Karpas-422 (cell line): ENCODE measurements around the gene HACD4. TPM values are rescaled to one million over a fixed set of nuclear protein-coding genes. Genes with fewer than 3 reads are reported as not detected.
"Not testable (repeated sequence)": the region's sequence is repeated elsewhere in the genome, so short reads cannot be mapped to it uniquely, and the experiment has no call there.

Experiments
- DNase-seq: peaks from one replicate; pipeline ENCODE4 v3.0.0-alpha.2; 2015
- H2AFZ ChIP-seq: fragments of 200-600 bp; sonication (generic); 2 replicates; pipeline ENCODE4 v1.6.1; 2014; ENCODE audit warnings: antibody characterized with exemption, low read length, mixed read lengths
- H3K27ac ChIP-seq: fragments of 200-600 bp; sonication (generic); 2 replicates; pipeline ENCODE4 v1.5.1; 2014; ENCODE audit warnings: mild to moderate bottlenecking, low read length, moderate library complexity
- H3K27me3 ChIP-seq: fragments of 200-600 bp; sonication (generic); 2 replicates; pipeline ENCODE4 v1.6.1; 2014; ENCODE audit warnings: low read length, mixed read lengths
- H3K36me3 ChIP-seq: fragments of 200-600 bp; sonication (generic); 2 replicates; pipeline ENCODE4 v1.6.1; 2014; ENCODE audit warnings: low read length, mixed read lengths; ENCODE audit not compliant: insufficient read depth
- H3K4me1 ChIP-seq: fragments of 200-600 bp; sonication (generic); 2 replicates; pipeline ENCODE4 v1.6.1; 2014; ENCODE audit warnings: mild to moderate bottlenecking, low read length, mixed read lengths
- H3K4me2 ChIP-seq: fragments of 200-600 bp; sonication (generic); 2 replicates; pipeline ENCODE4 v1.6.1; 2014; ENCODE audit warnings: low read length, low read depth, mild to moderate bottlenecking; ENCODE audit not compliant: poor library complexity, severe bottlenecking
- H3K4me3 ChIP-seq: fragments of 200-600 bp; sonication (generic); 2 replicates; pipeline ENCODE4 v1.5.1; 2014; ENCODE audit warnings: mild to moderate bottlenecking, antibody characterized with exemption, low read length, mixed read lengths
- H3K79me2 ChIP-seq: fragments of 200-600 bp; sonication (generic); 2 replicates; pipeline ENCODE4 v1.6.1; 2014; ENCODE audit warnings: mild to moderate bottlenecking, low read length, mixed read lengths
- H3K9ac ChIP-seq: fragments of 200-600 bp; sonication (generic); 2 replicates; pipeline ENCODE4 v1.6.0; 2014; ENCODE audit warnings: low read length
- H3K9me2 ChIP-seq: fragments of 200-600 bp; sonication (generic), shearing (Covaris generic); replicated peaks from 2 replicates; pipeline ENCODE4 v1.6.0; 2014; ENCODE audit warnings: mild to moderate bottlenecking, low read length, moderate library complexity; ENCODE audit not compliant: insufficient read depth
- H3K9me3 ChIP-seq: fragments of 300-700, 200-600 bp; sonication (generic); 2 replicates; pipeline ENCODE4 v1.6.1; 2014; ENCODE audit warnings: low read length, mixed read lengths
- H4K20me1 ChIP-seq: fragments of 200-600 bp; sonication (generic); 2 replicates; pipeline ENCODE4 v1.6.1; 2014; ENCODE audit warnings: mild to moderate bottlenecking, antibody characterized with exemption, low read length, low read depth; ENCODE audit not compliant: insufficient read depth
- total RNA-seq: library from RNA; depleted of rRNA; stranded (reverse); fragments of >200 nt; shearing (Covaris generic); gene quantifications from 2 replicates; pipeline ENCODE4 v1.2.3, GENCODE V29; 2014; ENCODE audit warnings: low replicate concordance; rRNA removed

The HACD4 gene
- total RNA-seq, 1 experiment from 2014 or later, result 2.9 TPM

GRCh38 chr9:20978249-20978648 lies 53.2 kb downstream of the HACD4 start:
- no peaks in the 10 kb centered on the region for H4K20me1 ChIP-seq
- H3K4me3 ChIP-seq, result no peak overlapping the region
- H3K27ac ChIP-seq, result no peak overlapping the region
- peaks cover 40% of the 10 kb centered on the region for H3K4me1 ChIP-seq
- no peak overlapping the region for H3K9ac ChIP-seq
- DNase-seq, result no peak
- no peaks in the 10 kb centered on the region for H3K9me3 ChIP-seq
- no peaks in the 10 kb centered on the region for H3K79me2 ChIP-seq
- H2AFZ ChIP-seq, result no peak overlapping the region
- no peaks in the 10 kb centered on the region for H3K36me3 ChIP-seq
- H3K4me2 ChIP-seq, result no peak overlapping the region
- H3K9me2 ChIP-seq, result no peaks in the 10 kb centered on the region
- H3K27me3 ChIP-seq, result no peaks in the 10 kb centered on the region

- H3K9me3 ChIP-seq, H3K9me2 ChIP-seq, H3K4me2 ChIP-seq, H3K9ac ChIP-seq, H3K4me3 ChIP-seq, H2AFZ ChIP-seq, H3K27me3 ChIP-seq, H3K79me2 ChIP-seq, H3K36me3 ChIP-seq, H4K20me1 ChIP-seq: not testable (repeated sequence)
- peak; percentile 60 for DNase-seq
- H3K27ac ChIP-seq, result peak overlapping the region; percentile 92
- H3K4me1 ChIP-seq, result peaks cover 34% of the 10 kb centered on the region
These were observed 57.1 kb downstream of the HACD4 start for GRCh38 chr9:20974191-20974938.

- peak; percentile 70 for DNase-seq
- H3K9me3 ChIP-seq, H3K4me3 ChIP-seq, H3K4me2 ChIP-seq, H3K79me2 ChIP-seq, H3K27me3 ChIP-seq, H4K20me1 ChIP-seq, H3K9ac ChIP-seq, H3K9me2 ChIP-seq, H2AFZ ChIP-seq, H3K36me3 ChIP-seq: not testable (repeated sequence)
- Histone ChIP-seq H3K27ac (peak overlapping the region; percentile 92), H3K4me1 (peaks cover 34% of the 10 kb centered on the region)
These were observed 58.0 kb downstream of the HACD4 start for GRCh38 chr9:20973246-20973947.

GRCh38 chr9:20972684-20973083 lies 58.8 kb downstream of the HACD4 start:
- Histone ChIP-seq H2AFZ (no peak overlapping the region), H3K27me3 (no peaks in the 10 kb centered on the region), H3K9ac (no peak overlapping the region), H3K9me2 (no peaks in the 10 kb centered on the region), H3K4me2 (no peak overlapping the region), H3K4me3 (no peak overlapping the region), H4K20me1 (no peaks in the 10 kb centered on the region), H3K9me3 (no peaks in the 10 kb centered on the region), H3K4me1 (peaks cover 34% of the 10 kb centered on the region), H3K36me3 (no peaks in the 10 kb centered on the region), H3K27ac (peak overlapping the region; percentile 92), H3K79me2 (no peaks in the 10 kb centered on the region)
- DNase-seq, result no peak

GRCh38 chr9:20962536-20963225 lies 68.8 kb downstream of the HACD4 start:
- Histone ChIP-seq H3K4me3 (no peak overlapping the region), H3K36me3 (no peaks in the 10 kb centered on the region), H2AFZ (no peak overlapping the region), H3K27me3 (no peaks in the 10 kb centered on the region), H3K9me2 (no peaks in the 10 kb centered on the region), H3K9me3 (no peaks in the 10 kb centered on the region), H3K9ac (no peak overlapping the region), H4K20me1 (no peaks in the 10 kb centered on the region), H3K4me2 (no peak overlapping the region), H3K4me1 (no peaks in the 10 kb centered on the region), H3K79me2 (no peaks in the 10 kb centered on the region), H3K27ac (no peak overlapping the region)
- no peak for DNase-seq

- H2AFZ ChIP-seq, result no peak overlapping the region
- H4K20me1 ChIP-seq, result no peaks in the 10 kb centered on the region
- H3K36me3 ChIP-seq, result no peaks in the 10 kb centered on the region
- no peaks in the 10 kb centered on the region for H3K4me1 ChIP-seq
- no peaks in the 10 kb centered on the region for H3K27me3 ChIP-seq
- H3K9me2 ChIP-seq, result no peaks in the 10 kb centered on the region
- no peaks in the 10 kb centered on the region for H3K79me2 ChIP-seq
- H3K4me3 ChIP-seq, result no peak overlapping the region
- H3K9me3 ChIP-seq, result no peaks in the 10 kb centered on the region
- no peak overlapping the region for H3K27ac ChIP-seq
- H3K9ac ChIP-seq, result no peak overlapping the region
- no peak for DNase-seq
- H3K4me2 ChIP-seq, result no peak overlapping the region
These were observed 80.7 kb downstream of the HACD4 start for GRCh38 chr9:20950707-20951106.

Other genes starting within 250 kb of the HACD4 start
- 0.51 TPM in 1 of 2 replicates, not detected in the other for gene IFNB1, start 46.3 kb upstream of the HACD4 start, total RNA-seq
- not detected in 2 replicates for gene IFNW1, start 110.2 kb upstream of the HACD4 start, total RNA-seq
- gene IFNA21, start 135.0 kb upstream of the HACD4 start, total RNA-seq, result not detected in 2 replicates
- not detected in 2 replicates for gene IFNA4, start 155.9 kb upstream of the HACD4 start, total RNA-seq
- not detected in 2 replicates for gene IFNA7, start 170.6 kb upstream of the HACD4 start, total RNA-seq
- not detected in 2 replicates for gene IFNA10, start 175.5 kb upstream of the HACD4 start, total RNA-seq
- not detected in 2 replicates for gene IFNA16, start 185.7 kb upstream of the HACD4 start, total RNA-seq
- gene IFNA17, start 196.6 kb upstream of the HACD4 start, total RNA-seq, result not detected in 2 replicates
- gene IFNA14, start 208.4 kb upstream of the HACD4 start, total RNA-seq, result not detected in 2 replicates